IMR-90 (cell line): ENCODE measurements around the gene ANKRD33B. TPM values are rescaled to one million over a fixed set of nuclear protein-coding genes. Genes with fewer than 3 reads are reported as not detected.

Experiments
- ATAC-seq: fragments of 200-7000 bp; cut with Tn5 transposase; 2 replicates; pipeline ENCODE4 v1.9.1; 2020; ENCODE audit warnings: low read depth, mild to moderate bottlenecking, moderate library complexity
- BruUV-seq: library from RNA; stranded (reverse); fragments of 400-500 nt; replicated peaks from 2 replicates; lab custom pipeline; 2021; lab: Mats Ljungman, UMichigan
- CTCF ChIA-PET: fragments of 300-600 bp; formaldehyde crosslinking; extraction: SDS; loops from one replicate; lab custom pipeline; 2021; ENCODE audit warnings: antibody characterized with exemption; lab: Yijun Ruan, JAX
- POLR2A ChIA-PET: fragments of 300-600 bp; sonication (Branson Sonifier 250); formaldehyde crosslinking; loops from one replicate; lab custom pipeline; 2022; ENCODE audit warnings: antibody characterized with exemption; ENCODE audit not compliant: unreplicated experiment; lab: Charles Lee
- DNase-seq: peaks from one replicate; pipeline ENCODE4 v3.0.0; 2013
- H2AFZ ChIP-seq: replicated peaks from 2 replicates; pipeline ENCODE3; 2013; ENCODE audit warnings: low read length, mild to moderate bottlenecking; ENCODE audit not compliant: poor library complexity
- H2AK5ac ChIP-seq: 2 replicates; pipeline ENCODE4 v1.6.1; 2013; ENCODE audit warnings: low read depth, low read length, inconsistent platforms
- H2AK9ac ChIP-seq: replicated peaks from 2 replicates; pipeline ENCODE3; 2013; ENCODE audit warnings: mild to moderate bottlenecking, low read depth, low read length, moderate library complexity; ENCODE audit not compliant: poor library complexity
- H2BK120ac ChIP-seq: 2 replicates; pipeline ENCODE4 v1.6.1; 2013; ENCODE audit warnings: low read depth, low read length, inconsistent platforms
- H2BK15ac ChIP-seq: 3 replicates; pipeline ENCODE4 v1.6.1; 2013; ENCODE audit warnings: low read depth, low read length, inconsistent platforms
- H2BK20ac ChIP-seq: 2 replicates; pipeline ENCODE4 v1.6.1; 2013; ENCODE audit warnings: low read depth, mild to moderate bottlenecking, inconsistent platforms, low read length, moderate library complexity
- H2BK5ac ChIP-seq: 2 replicates; pipeline ENCODE4 v1.6.1; 2013; ENCODE audit warnings: mild to moderate bottlenecking, low read depth, low read length, inconsistent platforms; ENCODE audit not compliant: poor library complexity, severe bottlenecking
- H3K14ac ChIP-seq: replicated peaks from 2 replicates; pipeline ENCODE4 v1.6.1; 2013; ENCODE audit warnings: low read depth, low read length, inconsistent platforms
- H3K18ac ChIP-seq: 2 replicates; pipeline ENCODE4 v1.6.1; 2013; ENCODE audit warnings: low read depth, low read length, control low read depth
- H3K23ac ChIP-seq: 2 replicates; pipeline ENCODE4 v1.6.1; 2013; ENCODE audit warnings: low read depth, low read length, inconsistent platforms
- H3K27ac ChIP-seq: 2 replicates; pipeline ENCODE4 v1.5.1; 2013; ENCODE audit warnings: mild to moderate bottlenecking, control low read depth, low read length; ENCODE audit not compliant: insufficient read depth
- H3K27me3 ChIP-seq: 2 replicates; pipeline ENCODE4 v1.6.1; 2013; ENCODE audit warnings: low read length; ENCODE audit not compliant: control insufficient read depth, insufficient read depth
- H3K36me3 ChIP-seq: 2 replicates; pipeline ENCODE4 v1.6.1; 2013; ENCODE audit warnings: low read length, mixed read lengths; ENCODE audit not compliant: control insufficient read depth, insufficient read depth
- H3K4ac ChIP-seq: 2 replicates; pipeline ENCODE4 v1.6.1; 2013; ENCODE audit warnings: low read depth, low read length, inconsistent platforms
- H3K4me1 ChIP-seq: 2 replicates; pipeline ENCODE4 v1.6.1; 2013; ENCODE audit warnings: low read length, mixed read lengths; ENCODE audit not compliant: control insufficient read depth, insufficient read depth
- H3K4me2 ChIP-seq: 2 replicates; pipeline ENCODE4 v1.6.1; 2013; ENCODE audit warnings: low read depth, mild to moderate bottlenecking, control low read depth, low read length, moderate library complexity
- H3K4me3 ChIP-seq: 2 replicates; pipeline ENCODE4 v1.5.1; 2013; ENCODE audit warnings: low read depth, mild to moderate bottlenecking, control low read depth, low read length, moderate library complexity; ENCODE audit not compliant: insufficient read depth
- H3K56ac ChIP-seq: 2 replicates; pipeline ENCODE4 v1.6.1; 2013; ENCODE audit warnings: low read length, inconsistent platforms; ENCODE audit not compliant: insufficient read depth; ENCODE audit errors: extremely low read depth
- H3K79me1 ChIP-seq, 2 experiments: 2 replicates each; pipeline ENCODE4 v1.6.1; 2013; ENCODE audit warnings: low read length in 2 of 2, inconsistent platforms in 1 of 2, low read depth in 1 of 2
- H3K9ac ChIP-seq: 2 replicates; pipeline ENCODE4 v1.6.1; 2013; ENCODE audit warnings: low read depth, low read length, control low read depth
- H3K9me1 ChIP-seq: 2 replicates; pipeline ENCODE4 v1.6.1; 2013; ENCODE audit warnings: low read length, inconsistent platforms; ENCODE audit not compliant: insufficient read depth
- H3K9me3 ChIP-seq: 2 replicates; pipeline ENCODE4 v1.6.1; 2013; ENCODE audit warnings: low read length; ENCODE audit not compliant: control insufficient read depth, insufficient read depth
- H4K20me1 ChIP-seq: 2 replicates; pipeline ENCODE4 v1.6.1; 2013; ENCODE audit warnings: low read length, inconsistent platforms; ENCODE audit not compliant: insufficient read depth
- H4K5ac ChIP-seq: 2 replicates; pipeline ENCODE4 v1.6.1; 2013; ENCODE audit warnings: mild to moderate bottlenecking, low read depth, low read length, control low read depth
- H4K8ac ChIP-seq, 2 experiments: 2 replicates each; pipeline ENCODE4 v1.6.1; 2013; ENCODE audit warnings: low read depth in 2 of 2, low read length in 2 of 2, control low read depth in 1 of 2, inconsistent platforms in 1 of 2
- H4K91ac ChIP-seq: 2 replicates; pipeline ENCODE4 v1.6.1; 2013; ENCODE audit warnings: low read depth, low read length, inconsistent platforms; ENCODE audit not compliant: insufficient read depth
- CTCF ChIP-seq: conservative IDR thresholded peaks from 2 replicates; pipeline ENCODE4 v1.5.1; 2012; ENCODE audit warnings: mild to moderate bottlenecking, low read depth, low read length, improper control_type of control experiment
- FOS ChIP-seq: fragments of 150-350 bp; IDR thresholded peaks from 2 replicates; pipeline ENCODE4 v1.6.1; 2016; ENCODE audit warnings: low read depth, low read length
- MAZ ChIP-seq: IDR thresholded peaks from 2 replicates; pipeline ENCODE4 v1.6.1; 2012; ENCODE audit warnings: low read depth, mild to moderate bottlenecking, low read length, improper control_type of control experiment, moderate library complexity, borderline replicate concordance
- MXI1 ChIP-seq: IDR thresholded peaks from 2 replicates; pipeline ENCODE4 v1.6.1; 2012; ENCODE audit warnings: low read depth, mild to moderate bottlenecking, low read length, moderate library complexity, borderline replicate concordance
- POLR2A ChIP-seq: IDR thresholded peaks from 2 replicates; pipeline ENCODE4 v1.6.1; 2012; ENCODE audit warnings: mild to moderate bottlenecking, low read depth, low read length
- RAD21 ChIP-seq: IDR thresholded peaks from 2 replicates; pipeline ENCODE4 v1.6.1; 2012; ENCODE audit warnings: low read length, improper control_type of control experiment
- RCOR1 ChIP-seq: IDR thresholded peaks from 2 replicates; pipeline ENCODE4 v1.6.1; 2012; ENCODE audit warnings: mild to moderate bottlenecking, low read length, improper control_type of control experiment; ENCODE audit not compliant: insufficient replicate concordance
- RFX5 ChIP-seq: IDR thresholded peaks from 2 replicates; pipeline ENCODE4 v1.8.0; 2012; ENCODE audit warnings: low read depth, mild to moderate bottlenecking, low read length, moderate library complexity
- WGBS, 2 experiments: methylation state at CpG; one replicate each; pipeline versions ENCODE4 v1.1.5 to v1.1.7; 2013; ENCODE audit warnings: missing lambda C conversion rate in 2 of 2; ENCODE audit not compliant: insufficient read length in 1 of 2; ENCODE audit errors: extremely low coverage in 2 of 2; 5-methylcytosine and 5-hydroxymethylcytosine counted together
- dilution Hi-C: fragments of 300-500 bp; cut with HindIII; formaldehyde crosslinking; loops from one replicate; pipeline ENCODE4 v1.14.3; 2018; ENCODE audit warnings: low sequenced_read_pairs; ENCODE audit not compliant: unreplicated experiment
- in situ Hi-C: fragments of 300-500 bp; cut with MboI; formaldehyde crosslinking; loops from 3 replicates; pipeline ENCODE4 v1.14.3; 2019; ENCODE audit warnings: low sequenced_read_pairs, inconsistent platforms, mixed read lengths
- intact Hi-C: fragments of 100-400 bp; cut with micrococcal nuclease; formaldehyde crosslinking; loops from 2 replicates; pipeline ENCODE4 v1.10.0; 2022
- polyA plus RNA-seq, 3 experiments: library from polyadenylated mRNA; depleted of rRNA; stranded (reverse); fragments of >200 nt; gene quantifications; 2 replicates each; pipeline ENCODE4 v1.2.3, GENCODE V29; 2012; ENCODE audit warnings: low replicate concordance in 1 of 3
- total RNA-seq: library from RNA; depleted of rRNA; stranded (reverse); fragments of >200 nt; gene quantifications from 2 replicates; pipeline ENCODE4 v1.2.3, GENCODE V29; 2012

ANKRD33B gene
- total and polyA plus RNA-seq, 2 of the 4 experiments (the other 2 are of a cell fraction), result 2.5 to 3.3 TPM

GRCh38 chr5:10580531-10581423 lies 16.9 kb downstream of the ANKRD33B start:
- Histone ChIP-seq H4K8ac (no peak overlapping the region), H3K4ac (no peak overlapping the region), H3K79me1 (peaks cover 22 to 77% of the 10 kb centered on the region in 2 experiments), H2AFZ (peak overlapping the region; percentile 17), H2BK120ac (no peak overlapping the region), H3K36me3 (peaks cover 3% of the 10 kb centered on the region; the same call in 1 of the 2 replicates), H3K56ac (no peak overlapping the region), H2BK20ac (no peak overlapping the region), H3K4me2 (no peak overlapping the region), H3K4me3 (no peak overlapping the region), H4K20me1 (peaks cover 68% of the 10 kb centered on the region), H2BK5ac (no peak overlapping the region), H3K27ac (no peak overlapping the region), H4K5ac (no peak overlapping the region), H3K18ac (no peak overlapping the region), H3K9me1 (peaks cover 22% of the 10 kb centered on the region), H3K9me3 (no peaks in the 10 kb centered on the region), H3K9ac (no peak overlapping the region), H3K27me3 (no peaks in the 10 kb centered on the region), H3K23ac (no peak overlapping the region), H4K91ac (no peak overlapping the region), H3K4me1 (peaks cover 14% of the 10 kb centered on the region; the same call in 1 of the 2 replicates), H2AK5ac (peak overlapping the region; percentile 21), H2AK9ac (no peak overlapping the region), H3K14ac (0 out of 2 replicates have a peak overlapping the region, but pooled peaks have one; percentile 35), H2BK15ac (no peak overlapping the region)
- CTCF ChIA-PET, result no interaction called here
- dilution Hi-C loops (no loop called here), in situ Hi-C loops (no loop called here), intact Hi-C loops (no loop called here)
- TF ChIP-seq FOS (no peak), RFX5 (no peak), POLR2A (no peak), CTCF (no peak), MXI1 (no peak), RCOR1 (no peak), RAD21 (no peak), MAZ (no peak)
- no peak for ATAC-seq
- BruUV-seq, result no TSS peak
- WGBS, 2 experiments, result 94% methylated on average over 3 of the region's 9 CpGs; no CpG with 5 or more reads in 1 of the 2 experiments
- POLR2A ChIA-PET, result no interaction called here
- DNase-seq, result no peak
